Esophagus (tissue), 2 donors: Measurements from ENCODE around the gene AQP9. TPM values are rescaled to one million over a fixed set of nuclear protein-coding genes. Genes with fewer than 3 reads are reported as not detected.

Experiments used
- H3K27ac ChIP-seq, 2 donors: one replicate each; pipeline ENCODE4 v1.5.1; 2013; ENCODE audit warnings: low read depth in 2 of 2, mild to moderate bottlenecking in 2 of 2, inconsistent platforms in 1 of 2, low read length in 1 of 2, moderate library complexity in 1 of 2
- H3K27me3 ChIP-seq, 2 donors: one replicate each; pipeline ENCODE4 v1.6.1; 2013; ENCODE audit warnings: low read length in 2 of 2, control low read depth in 1 of 2, mild to moderate bottlenecking in 1 of 2; ENCODE audit not compliant: insufficient read depth in 2 of 2, control insufficient read depth in 1 of 2
- H3K36me3 ChIP-seq, 2 donors: one replicate each; pipeline ENCODE4 v1.6.1; 2013; ENCODE audit warnings: low read length in 1 of 2; ENCODE audit not compliant: control insufficient read depth in 2 of 2, insufficient read depth in 2 of 2
- H3K4me1 ChIP-seq, 2 donors: one replicate each; pipeline ENCODE4 v1.6.1; 2013; ENCODE audit warnings: low read length in 1 of 2; ENCODE audit not compliant: control insufficient read depth in 2 of 2, insufficient read depth in 2 of 2
- H3K4me3 ChIP-seq, 2 donors: one replicate each; pipeline ENCODE4 v1.5.1; 2013; ENCODE audit warnings: low read length in 2 of 2, mild to moderate bottlenecking in 2 of 2, low read depth in 1 of 2, moderate library complexity in 1 of 2
- H3K9me3 ChIP-seq, 2 donors: one replicate each; pipeline ENCODE4 v1.6.1; 2013; ENCODE audit warnings: mild to moderate bottlenecking in 2 of 2, low read depth in 1 of 2, low read length in 1 of 2, moderate library complexity in 1 of 2; ENCODE audit not compliant: control insufficient read depth in 2 of 2, insufficient read depth in 1 of 2
- WGBS, 2 donors: extraction: QIAGEN DNeasy Blood & Tissue Kit; methylation state at CpG; one replicate each; pipeline ENCODE4 v1.1.7; 2013; 5-methylcytosine and 5-hydroxymethylcytosine counted together
- polyA plus RNA-seq, 2 donors: library from polyadenylated mRNA; stranded (reverse); fragments of 200-250 nt; gene quantifications; one replicate each; pipeline ENCODE4 v1.2.3, GENCODE V29; 2013
- donor health status: healthy with polysubstance abuse.
- donor health status: Bipolar disorder and iron deficiency.

The AQP9 gene
- polyA plus RNA-seq, 2 donors, result 0.05 to 0.33 TPM

- Histone ChIP-seq H3K9me3 (no peaks in the 10 kb centered on the region), H3K27me3 (no peaks in the 10 kb centered on the region), H3K4me1 (peaks cover 0 to 2% of the 10 kb centered on the region in 2 donors), H3K4me3 (no peak overlapping the region), H3K27ac (no peak overlapping the region), H3K36me3 (no peaks in the 10 kb centered on the region)
- 53 to 59% methylated on average over 5 of the region's 5 CpGs for WGBS, 2 donors
Observed at GRCh38 chr15:58213587-58214338, 75.6 kb downstream of the AQP9 start.

GRCh38 chr15:58214591-58215340, 76.6 kb downstream of the AQP9 start:
- Histone ChIP-seq H3K36me3 (no peaks in the 10 kb centered on the region), H3K4me3 (no peak overlapping the region), H3K27me3 (no peaks in the 10 kb centered on the region), H3K9me3 (no peaks in the 10 kb centered on the region), H3K4me1 (no peaks in the 10 kb centered on the region), H3K27ac (no peak overlapping the region)
- WGBS, 2 donors, result 76 to 79% methylated on average over 11 of the region's 11 CpGs

- H3K9me3 ChIP-seq, result no peaks in the 10 kb centered on the region
- 93 to 94% methylated on average over 4 of the region's 4 CpGs for WGBS, 2 donors
- no peaks in the 10 kb centered on the region for H3K27me3 ChIP-seq
- no peak overlapping the region for H3K4me3 ChIP-seq
- H3K36me3 ChIP-seq, result no peaks in the 10 kb centered on the region
- H3K4me1 ChIP-seq, result no peaks in the 10 kb centered on the region
- H3K27ac ChIP-seq, result no peak overlapping the region
Observed at GRCh38 chr15:58217460-58217859, 79.3 kb downstream of the AQP9 start.

- 36 to 41% methylated on average over 3 of the region's 3 CpGs for WGBS, 2 donors
- no peaks in the 10 kb centered on the region for H3K27me3 ChIP-seq
- H3K9me3 ChIP-seq, result no peaks in the 10 kb centered on the region
- no peaks in the 10 kb centered on the region for H3K36me3 ChIP-seq
- no peak overlapping the region for H3K27ac ChIP-seq
- H3K4me3 ChIP-seq, result no peak overlapping the region
- no peaks in the 10 kb centered on the region for H3K4me1 ChIP-seq
Observed at GRCh38 chr15:58221591-58222241, 83.5 kb downstream of the AQP9 start.

DNA sequence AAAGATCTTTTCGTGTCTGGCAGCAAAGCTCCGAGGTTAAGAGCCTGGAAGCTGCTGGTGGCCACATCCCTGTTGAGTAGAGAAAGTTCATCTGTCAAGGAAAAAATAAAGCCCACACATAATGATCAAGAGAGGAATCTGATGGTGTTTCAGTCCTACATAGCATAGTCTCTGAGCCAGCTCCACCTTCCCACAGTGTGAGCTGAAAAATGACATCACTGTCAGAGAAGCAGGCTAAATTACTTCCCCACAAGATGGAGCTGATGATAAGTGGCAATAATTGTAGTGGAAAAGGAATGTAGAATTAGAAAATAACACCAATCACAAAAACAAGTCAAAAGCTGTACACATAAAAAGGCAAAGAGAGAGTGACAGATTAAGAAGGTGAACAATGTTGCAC, 84.5 kb downstream of the AQP9 start:
- WGBS, 2 donors, result 78 to 91% methylated on average over 2 of the region's 2 CpGs

DNA sequence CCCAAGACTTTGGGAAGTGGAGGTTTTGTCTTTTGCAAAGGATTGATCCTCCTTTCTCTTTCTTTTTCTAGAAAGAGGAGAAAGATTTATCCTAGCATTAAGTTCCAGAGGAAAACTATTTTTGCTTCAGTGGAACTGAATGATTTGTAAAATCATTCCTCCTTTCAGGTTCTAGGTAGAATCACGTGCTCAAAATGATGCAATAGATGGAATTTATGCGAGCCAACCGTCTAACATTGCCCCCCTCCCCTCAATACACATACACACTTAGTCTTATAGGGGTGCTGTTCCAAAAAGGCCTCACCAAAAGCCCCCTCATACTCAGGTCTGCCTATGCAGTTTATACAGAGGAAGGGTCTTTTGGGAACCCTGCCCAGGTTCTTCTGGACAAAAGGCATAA, 85.3 kb downstream of the AQP9 start:
- Histone ChIP-seq H3K36me3 (no peaks in the 10 kb centered on the region), H3K27ac (no peak overlapping the region), H3K9me3 (no peaks in the 10 kb centered on the region), H3K4me3 (no peak overlapping the region), H3K4me1 (no peaks in the 10 kb centered on the region), H3K27me3 (no peaks in the 10 kb centered on the region)
- 82 to 86% methylated on average over 3 of the region's 3 CpGs for WGBS, 2 donors

More for the DNA sequence above, 84.5 kb downstream of the AQP9 start:
- Histone ChIP-seq H3K27me3 (no peaks in the 10 kb centered on the region), H3K4me1 (no peaks in the 10 kb centered on the region), H3K27ac (no peak overlapping the region), H3K36me3 (no peaks in the 10 kb centered on the region), H3K9me3 (no peaks in the 10 kb centered on the region), H3K4me3 (no peak overlapping the region)

- no peak overlapping the region for H3K4me3 ChIP-seq
- H3K27me3 ChIP-seq, result no peaks in the 10 kb centered on the region
- WGBS, 2 donors, result 82 to 84% methylated on average over 2 of the region's 2 CpGs
- H3K4me1 ChIP-seq, result no peaks in the 10 kb centered on the region
- H3K36me3 ChIP-seq, result no peaks in the 10 kb centered on the region
- no peaks in the 10 kb centered on the region for H3K9me3 ChIP-seq
- no peak overlapping the region for H3K27ac ChIP-seq
Observed at GRCh38 chr15:58224068-58224467, 85.9 kb downstream of the AQP9 start.

DNA sequence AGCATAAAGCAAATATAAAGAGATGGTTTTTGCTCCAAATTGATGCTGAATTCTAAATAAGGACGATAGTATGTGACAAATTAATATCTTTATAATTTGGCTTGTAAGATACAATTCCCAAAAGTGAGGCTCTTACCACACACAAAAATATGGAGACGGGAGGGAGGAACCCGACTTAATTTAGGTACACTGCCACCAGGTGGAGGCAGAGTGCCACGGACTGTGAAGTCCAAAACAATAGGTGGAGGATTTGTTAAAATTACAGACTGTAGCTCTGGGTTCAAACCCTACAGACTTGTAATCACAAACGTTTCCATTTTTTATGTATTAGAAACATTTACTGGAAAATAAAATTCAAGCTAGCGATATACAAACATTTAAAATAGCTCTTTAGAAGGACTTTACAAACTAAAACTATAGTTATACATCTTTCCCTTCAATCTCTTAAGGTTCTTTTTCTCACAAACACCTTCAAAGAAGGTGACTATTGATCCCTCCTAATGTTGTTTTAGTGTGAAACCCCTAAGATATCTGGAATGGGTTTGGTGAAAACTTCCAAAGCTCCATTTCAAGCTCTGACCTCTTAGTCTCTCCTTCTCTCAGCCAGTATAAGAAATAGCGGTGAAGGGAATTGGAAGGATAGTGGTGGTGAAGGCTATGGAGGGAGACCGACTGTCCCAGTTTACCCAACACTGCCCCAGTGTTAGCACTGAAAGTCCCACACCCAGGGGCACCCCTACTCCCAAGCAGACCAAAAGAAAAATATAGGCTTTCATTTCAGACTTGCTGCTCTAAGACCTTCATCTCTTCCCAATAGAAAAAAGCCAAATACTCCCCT, 89.7 kb downstream of the AQP9 start:
- Histone ChIP-seq H3K4me3 (no peak overlapping the region), H3K36me3 (no peaks in the 10 kb centered on the region), H3K9me3 (no peaks in the 10 kb centered on the region), H3K27ac (no peak overlapping the region), H3K27me3 (no peaks in the 10 kb centered on the region), H3K4me1 (peaks cover 5 to 6% of the 10 kb centered on the region in 2 donors)
- WGBS, 2 donors, result 38 to 42% methylated on average over 8 of the region's 8 CpGs

DNA sequence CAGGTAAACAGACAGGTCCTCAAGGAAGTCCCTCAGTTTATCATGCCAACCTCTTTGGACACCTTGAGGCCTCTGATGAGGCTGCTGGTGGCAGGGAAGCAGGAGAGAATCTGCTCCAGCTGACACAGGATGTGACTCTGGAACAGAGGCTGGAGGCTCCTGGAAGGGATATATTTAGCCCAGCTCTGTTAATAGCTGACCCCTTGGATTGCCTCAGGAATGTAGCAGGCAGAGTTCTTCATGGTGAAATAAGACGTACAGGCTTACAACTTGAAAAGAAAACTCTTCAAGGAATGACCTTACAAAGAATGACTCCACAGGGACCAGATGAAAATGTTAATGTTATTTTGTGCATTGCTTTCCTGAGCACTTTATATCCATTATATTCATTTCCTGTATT, 90.5 kb downstream of the AQP9 start:
- H3K4me3 ChIP-seq, result no peak overlapping the region
- H3K27me3 ChIP-seq, result no peaks in the 10 kb centered on the region
- no peak overlapping the region for H3K27ac ChIP-seq
- H3K36me3 ChIP-seq, result no peaks in the 10 kb centered on the region
- no peaks in the 10 kb centered on the region for H3K9me3 ChIP-seq
- 45 to 48% methylated on average over 1 of the region's 1 CpG for WGBS, 2 donors
- H3K4me1 ChIP-seq, result peaks cover 5 to 6% of the 10 kb centered on the region in 2 donors
